T-helper 2 cell treated with Interferon-gamma antibody and Interleukin-4, amounts not matched to agents 5 μg/mL and 100 μg/mL, for 36 hours (primary cell): ENCODE data around the gene KIAA1217.

Source experiments
- DNase-seq: peaks from one replicate; pipeline ENCODE4 v3.0.0; 2021; ENCODE audit warnings: low spot score
- H3K27ac Mint-ChIP-seq: one replicate; pipeline ENCODE4 v1.8.0; 2021; ENCODE audit warnings: mild to moderate bottlenecking, mixed read lengths
- H3K27me3 Mint-ChIP-seq: one replicate; pipeline ENCODE4 v1.8.0; 2021; ENCODE audit warnings: low read depth, mixed read lengths
- H3K36me3 Mint-ChIP-seq: one replicate; pipeline ENCODE4 v1.8.0; 2021; ENCODE audit warnings: low read depth, mixed read lengths
- H3K4me1 Mint-ChIP-seq: one replicate; pipeline ENCODE4 v1.8.0; 2021; ENCODE audit warnings: low read depth, mixed read lengths
- H3K4me3 Mint-ChIP-seq: one replicate; pipeline ENCODE4 v1.8.0; 2022; ENCODE audit warnings: mild to moderate bottlenecking, moderate library complexity, mixed read lengths
- H3K9me3 Mint-ChIP-seq: one replicate; pipeline ENCODE4 v1.8.0; 2021; ENCODE audit warnings: mixed read lengths

KIAA1217 gene

GRCh38 chr10:24463611-24464426, 254.9 kb downstream of the KIAA1217 start:
- peaks cover 31% of the 10 kb centered on the region for H3K4me1 Mint-ChIP-seq
- no peaks in the 10 kb centered on the region for H3K36me3 Mint-ChIP-seq
- H3K9me3 Mint-ChIP-seq: peaks cover 4% of the 10 kb centered on the region
- H3K27ac Mint-ChIP-seq: peak overlapping the region; percentile 77
- H3K27me3 Mint-ChIP-seq: peaks cover 27% of the 10 kb centered on the region
- DNase-seq: peak; percentile 56
- H3K4me3 Mint-ChIP-seq: peak overlapping the region; percentile 63

DNA sequence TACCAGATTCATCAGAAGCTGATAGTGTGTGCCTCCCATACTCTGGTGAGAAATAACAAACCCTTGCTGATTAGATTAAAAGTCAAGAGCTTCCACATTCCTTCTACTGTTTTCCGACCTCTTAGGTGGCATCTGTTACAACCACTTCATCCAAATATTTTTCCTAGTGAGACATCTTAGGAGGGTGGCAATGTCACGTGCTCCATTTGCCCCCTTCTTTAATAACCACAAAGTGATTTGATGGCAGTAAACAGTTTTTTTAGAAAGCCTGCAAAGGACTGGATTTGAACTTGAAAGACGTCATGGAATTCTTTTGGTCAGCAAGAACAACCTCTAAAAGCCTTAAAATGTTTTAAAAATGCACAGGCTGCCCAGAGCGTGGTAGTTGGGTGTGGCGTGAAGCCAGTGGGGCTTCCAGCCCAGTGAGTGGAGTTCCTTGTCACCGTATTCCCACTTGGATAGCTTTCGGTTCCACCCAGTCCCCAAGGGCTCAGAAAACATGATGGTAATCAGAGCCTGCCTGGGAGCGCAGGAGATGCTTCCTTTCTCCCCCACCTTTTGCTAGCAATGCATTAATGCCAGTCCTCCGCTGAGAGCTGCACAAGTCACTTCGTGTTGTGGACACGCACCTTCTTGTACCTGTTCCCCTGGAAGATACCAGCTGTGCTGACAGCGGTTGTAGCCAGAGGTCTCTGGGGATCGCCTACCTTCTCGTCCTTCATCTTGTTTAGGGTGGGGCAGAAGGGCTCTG, 256.4 kb downstream of the KIAA1217 start:
- H3K27ac Mint-ChIP-seq: peak overlapping the region; percentile 43
- peaks cover 4% of the 10 kb centered on the region for H3K9me3 Mint-ChIP-seq
- peak overlapping the region; percentile 51 for H3K4me3 Mint-ChIP-seq
- peaks cover 31% of the 10 kb centered on the region for H3K4me1 Mint-ChIP-seq
- peaks cover 25% of the 10 kb centered on the region for H3K27me3 Mint-ChIP-seq
- H3K36me3 Mint-ChIP-seq: no peaks in the 10 kb centered on the region
- no peak for DNase-seq

- Mint-ChIP-seq H3K36me3 (no peaks in the 10 kb centered on the region), H3K27ac (peak overlapping the region; percentile 43), H3K27me3 (peaks cover 21% of the 10 kb centered on the region), H3K9me3 (peaks cover 4% of the 10 kb centered on the region), H3K4me3 (peak overlapping the region; percentile 51), H3K4me1 (peaks cover 31% of the 10 kb centered on the region)
- DNase-seq: peak; percentile 75
Observed at GRCh38 chr10:24465891-24466818, 257.2 kb downstream of the KIAA1217 start.

- Mint-ChIP-seq H3K36me3 (no peaks in the 10 kb centered on the region), H3K27ac (no peak overlapping the region), H3K27me3 (peaks cover 19% of the 10 kb centered on the region), H3K4me1 (peaks cover 31% of the 10 kb centered on the region), H3K4me3 (no peak overlapping the region), H3K9me3 (peaks cover 4% of the 10 kb centered on the region)
- DNase-seq: no peak
Observed at GRCh38 chr10:24467136-24467535, 258.2 kb downstream of the KIAA1217 start.

GRCh38 chr10:24467605-24468004, 258.7 kb downstream of the KIAA1217 start:
- no peak for DNase-seq
- peaks cover 4% of the 10 kb centered on the region for H3K9me3 Mint-ChIP-seq
- H3K27ac Mint-ChIP-seq: no peak overlapping the region
- H3K36me3 Mint-ChIP-seq: no peaks in the 10 kb centered on the region
- no peak overlapping the region for H3K4me3 Mint-ChIP-seq
- H3K27me3 Mint-ChIP-seq: peaks cover 17% of the 10 kb centered on the region
- peaks cover 31% of the 10 kb centered on the region for H3K4me1 Mint-ChIP-seq

DNA sequence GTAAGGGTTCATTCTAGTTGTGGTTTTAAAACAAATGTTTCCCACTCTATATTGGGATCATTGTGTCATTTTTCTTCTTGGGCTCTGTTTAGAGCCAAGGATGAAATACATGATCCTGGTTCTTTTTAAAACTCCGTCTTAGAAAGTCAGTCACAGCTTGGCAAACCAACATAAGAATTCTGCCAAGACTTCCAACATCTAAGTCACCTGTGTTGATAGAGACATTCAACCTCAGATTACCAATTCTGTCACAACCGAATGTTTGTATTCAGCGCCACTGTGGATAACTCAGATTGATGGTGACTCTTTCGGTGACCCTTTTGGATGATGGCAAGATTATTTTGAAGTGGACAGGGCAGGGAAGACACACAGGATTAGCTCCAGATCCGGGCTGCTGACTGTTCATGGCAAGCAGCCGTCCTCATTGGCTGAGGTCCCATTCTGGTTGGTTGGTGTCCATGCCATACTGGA, 259.4 kb downstream of the KIAA1217 start:
- Mint-ChIP-seq H3K4me3 (no peak overlapping the region), H3K27me3 (peaks cover 14% of the 10 kb centered on the region), H3K4me1 (peaks cover 31% of the 10 kb centered on the region), H3K27ac (no peak overlapping the region), H3K36me3 (no peaks in the 10 kb centered on the region), H3K9me3 (peaks cover 4% of the 10 kb centered on the region)
- no peak for DNase-seq

DNA sequence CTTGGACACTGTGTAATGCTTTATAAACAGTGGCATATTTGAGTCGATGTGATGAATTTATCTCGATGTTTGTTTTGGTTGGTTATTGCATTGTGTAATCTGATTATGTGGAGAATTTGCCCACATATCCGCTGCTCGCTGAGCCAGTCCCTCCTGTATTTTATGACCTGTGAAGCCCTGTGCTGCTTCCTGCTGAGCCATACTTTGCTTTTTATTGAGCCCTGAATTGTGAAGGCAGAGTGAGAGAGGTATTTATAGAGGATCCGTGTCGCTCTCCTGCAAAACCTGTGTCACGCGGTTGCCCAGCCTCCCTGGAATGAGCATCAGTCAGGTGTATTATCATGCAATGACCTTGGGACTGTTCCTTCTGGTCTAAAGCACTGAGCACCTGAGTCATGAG, 261.1 kb downstream of the KIAA1217 start:
- peaks cover 14% of the 10 kb centered on the region for H3K27me3 Mint-ChIP-seq
- H3K4me1 Mint-ChIP-seq: peaks cover 17% of the 10 kb centered on the region
- no peak overlapping the region for H3K27ac Mint-ChIP-seq
- no peak overlapping the region for H3K4me3 Mint-ChIP-seq
- DNase-seq: no peak
- H3K9me3 Mint-ChIP-seq: no peaks in the 10 kb centered on the region
- H3K36me3 Mint-ChIP-seq: no peaks in the 10 kb centered on the region

DNA sequence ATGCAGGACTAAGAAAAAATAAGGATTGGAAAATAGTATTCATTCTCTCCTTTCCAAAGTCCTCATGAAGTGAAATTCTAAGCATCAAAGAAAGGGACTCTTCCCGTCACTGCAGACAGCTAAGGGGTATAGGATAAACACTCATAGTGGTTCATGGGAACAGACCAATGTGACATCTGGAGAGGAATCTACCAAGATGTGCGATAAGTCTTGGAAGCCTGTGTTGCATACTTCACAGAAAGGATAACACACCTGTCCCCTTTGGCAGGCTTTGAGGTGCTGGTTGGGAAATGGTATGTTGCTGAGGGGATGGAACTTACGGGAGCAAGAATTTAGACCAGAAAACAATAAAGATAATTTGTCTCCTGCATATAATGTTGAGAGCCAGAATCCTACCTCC, 266.7 kb downstream of the KIAA1217 start:
- no peaks in the 10 kb centered on the region for H3K4me1 Mint-ChIP-seq
- H3K27ac Mint-ChIP-seq: no peak overlapping the region
- peaks cover 8% of the 10 kb centered on the region for H3K27me3 Mint-ChIP-seq
- no peak overlapping the region for H3K4me3 Mint-ChIP-seq
- no peaks in the 10 kb centered on the region for H3K36me3 Mint-ChIP-seq
- peaks cover 6% of the 10 kb centered on the region for H3K9me3 Mint-ChIP-seq
- DNase-seq: no peak

DNA sequence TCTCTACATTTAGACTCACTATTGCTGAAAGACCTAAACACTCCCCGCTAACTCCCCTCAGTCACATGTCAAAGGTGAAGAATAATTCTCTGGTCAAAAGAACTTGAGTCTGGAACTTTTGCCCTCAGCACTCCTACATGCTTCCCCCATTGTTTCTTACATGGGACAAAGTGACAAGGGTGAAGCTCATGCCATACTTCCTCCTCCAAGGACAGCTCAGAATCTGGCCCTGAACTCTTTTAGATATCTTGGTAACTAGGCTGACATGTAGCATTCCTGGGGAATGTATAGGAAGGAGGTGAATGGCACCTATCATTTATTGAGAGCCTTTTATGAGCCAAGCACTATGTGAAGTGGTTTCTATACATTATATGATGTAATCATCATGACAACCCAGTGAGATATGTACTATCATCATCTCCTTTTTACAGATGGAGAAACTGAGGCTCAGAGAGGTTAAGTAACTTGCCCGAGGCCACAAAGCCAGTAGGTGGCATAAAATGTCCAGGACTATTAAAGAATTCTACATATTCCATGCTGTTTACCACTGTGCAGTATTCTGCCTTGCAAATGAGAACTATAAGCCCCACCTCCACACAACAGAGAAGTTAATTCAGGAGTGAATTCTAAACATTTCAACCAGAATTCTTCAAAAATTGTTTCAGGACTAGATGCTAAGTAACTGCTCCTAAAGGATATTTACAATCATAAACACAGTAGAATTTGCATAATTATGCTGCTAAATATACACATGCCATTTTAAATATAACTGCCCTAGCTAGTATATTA, 268.2 kb downstream of the KIAA1217 start:
- Mint-ChIP-seq H3K27me3 (peaks cover 8% of the 10 kb centered on the region), H3K36me3 (no peaks in the 10 kb centered on the region), H3K4me3 (no peak overlapping the region), H3K27ac (no peak overlapping the region), H3K9me3 (peaks cover 6% of the 10 kb centered on the region), H3K4me1 (no peaks in the 10 kb centered on the region)
- DNase-seq: no peak

- Mint-ChIP-seq H3K4me1 (no peaks in the 10 kb centered on the region), H3K36me3 (no peaks in the 10 kb centered on the region), H3K27me3 (peaks cover 8% of the 10 kb centered on the region), H3K4me3 (no peak overlapping the region), H3K9me3 (peaks cover 6% of the 10 kb centered on the region), H3K27ac (no peak overlapping the region)
- no peak for DNase-seq
Observed at GRCh38 chr10:24477915-24478314, 269.0 kb downstream of the KIAA1217 start.

- Mint-ChIP-seq H3K27ac (no peak overlapping the region), H3K27me3 (peaks cover 8% of the 10 kb centered on the region), H3K4me1 (peaks cover 5% of the 10 kb centered on the region), H3K9me3 (peaks cover 6% of the 10 kb centered on the region), H3K36me3 (no peaks in the 10 kb centered on the region), H3K4me3 (no peak overlapping the region)
- no peak for DNase-seq
Observed at GRCh38 chr10:24479806-24480205, 270.9 kb downstream of the KIAA1217 start.

GRCh38 chr10:24480447-24480846, 271.5 kb downstream of the KIAA1217 start:
- peaks cover 6% of the 10 kb centered on the region for H3K9me3 Mint-ChIP-seq
- no peaks in the 10 kb centered on the region for H3K36me3 Mint-ChIP-seq
- no peak for DNase-seq
- no peak overlapping the region for H3K4me3 Mint-ChIP-seq
- H3K27ac Mint-ChIP-seq: no peak overlapping the region
- H3K4me1 Mint-ChIP-seq: peaks cover 5% of the 10 kb centered on the region
- peaks cover 8% of the 10 kb centered on the region for H3K27me3 Mint-ChIP-seq

GRCh38 chr10:24481241-24481640, 272.3 kb downstream of the KIAA1217 start:
- H3K27me3 Mint-ChIP-seq: peaks cover 8% of the 10 kb centered on the region
- H3K36me3 Mint-ChIP-seq: no peaks in the 10 kb centered on the region
- H3K4me1 Mint-ChIP-seq: peaks cover 5% of the 10 kb centered on the region
- no peak for DNase-seq
- H3K9me3 Mint-ChIP-seq: peaks cover 6% of the 10 kb centered on the region
- H3K4me3 Mint-ChIP-seq: no peak overlapping the region
- H3K27ac Mint-ChIP-seq: no peak overlapping the region
